ENCODE measurements around the gene ZFP36L1.

Gene ZFP36L1

GRCh38 chr14:68788275-68788995 is 4.4 kb downstream of the ZFP36L1 start:
- Histone ChIP-seq H3K9me3 (ENCODE audit: insufficient read depth, low read depth, low read length) (no peaks in the 10 kb centered on the region), H2BK5ac (ENCODE audit: low read depth, low read length, poor library complexity) (no peak overlapping the region), H2BK12ac (ENCODE audit: low read length) (no peak overlapping the region), H3K4me1 (ENCODE audit: control insufficient read depth in 1 of 2, insufficient read depth in 2 of 2, low read length in 2 of 2) (peaks cover 11 to 21% of the 10 kb centered on the region in 2 experiments), H4K8ac (ENCODE audit: low read depth, low read length) (no peak overlapping the region), H3K9ac (ENCODE audit: low read length) (no peak overlapping the region), H3K79me1 (ENCODE audit: low read length) (peaks cover 31% of the 10 kb centered on the region), H3K27me3 (ENCODE audit: insufficient read depth, low read length) (no peaks in the 10 kb centered on the region), H3K4ac (ENCODE audit: low read depth, low read length) (no peak overlapping the region), H3K4me3 (ENCODE audit: low read depth, low read length) (no peak overlapping the region), H2BK120ac (ENCODE audit: insufficient read depth, low read length, poor library complexity) (no peak overlapping the region), H3K79me2 (ENCODE audit: control insufficient read depth, insufficient read depth, low read length, poor library complexity) (peaks cover 37% of the 10 kb centered on the region), H3K18ac (ENCODE audit: low read length) (no peak overlapping the region), H3K23ac (ENCODE audit: low read length) (no peak overlapping the region), H3K4me2 (ENCODE audit: low read length) (no peak overlapping the region), H4K12ac (ENCODE audit: low read depth, low read length) (no peak overlapping the region), H3K14ac (ENCODE audit: low read length) (no peak overlapping the region), H4K91ac (ENCODE audit: low read depth, low read length) (no peak overlapping the region), H3K36me3 (ENCODE audit: control insufficient read depth in 1 of 2, insufficient read depth in 2 of 2, low read length in 2 of 2) (peaks cover 26 to 36% of the 10 kb centered on the region in 2 experiments), H2AFZ (ENCODE audit: insufficient read depth, low read length, poor library complexity) (no peak overlapping the region), H3K27ac (ENCODE audit: low read depth, low read length) (no peak overlapping the region), H2AK5ac (ENCODE audit: low read length) (no peak overlapping the region)
- no CpG with 5 or more reads among the region's 10 CpGs for WGBS (ENCODE audit: extremely low coverage, insufficient coverage, insufficient read length)
- peak in 1 of 2 donors; percentile 34 for DNase-seq

- H2AFZ ChIP-seq (ENCODE audit: insufficient read depth, low read length, poor library complexity), result no peak overlapping the region
- H2AK5ac ChIP-seq (ENCODE audit: low read length), result no peak overlapping the region
- H3K4me1 ChIP-seq (ENCODE audit: control insufficient read depth in 1 of 2, insufficient read depth in 2 of 2, low read length in 2 of 2), result peaks cover 11 to 21% of the 10 kb centered on the region in 2 experiments
- H3K36me3 ChIP-seq (ENCODE audit: control insufficient read depth in 1 of 2, insufficient read depth in 2 of 2, low read length in 2 of 2), result peaks cover 26 to 36% of the 10 kb centered on the region in 2 experiments
- H3K4ac ChIP-seq (ENCODE audit: low read depth, low read length), result no peak overlapping the region
- H3K27ac ChIP-seq (ENCODE audit: low read depth, low read length), result peak overlapping the region; percentile 21
- H3K27me3 ChIP-seq (ENCODE audit: insufficient read depth, low read length), result no peaks in the 10 kb centered on the region
- H2BK120ac ChIP-seq (ENCODE audit: insufficient read depth, low read length, poor library complexity), result no peak overlapping the region
- H3K9me3 ChIP-seq (ENCODE audit: insufficient read depth, low read depth, low read length), result no peaks in the 10 kb centered on the region
- no peak overlapping the region for H3K23ac ChIP-seq (ENCODE audit: low read length)
- peaks cover 26% of the 10 kb centered on the region for H3K79me1 ChIP-seq (ENCODE audit: low read length)
- WGBS (ENCODE audit: extremely low coverage, insufficient coverage, insufficient read length), result no CpG with 5 or more reads among the region's 15 CpGs
- no peak overlapping the region for H2BK5ac ChIP-seq (ENCODE audit: low read depth, low read length, poor library complexity)
- H3K18ac ChIP-seq (ENCODE audit: low read length), result no peak overlapping the region
- no peak overlapping the region for H2BK12ac ChIP-seq (ENCODE audit: low read length)
- no peak overlapping the region for H3K4me2 ChIP-seq (ENCODE audit: low read length)
- H4K91ac ChIP-seq (ENCODE audit: low read depth, low read length), result no peak overlapping the region
- no peak overlapping the region for H4K12ac ChIP-seq (ENCODE audit: low read depth, low read length)
- H3K4me3 ChIP-seq (ENCODE audit: low read depth, low read length), result no peak overlapping the region
- no peak overlapping the region for H3K14ac ChIP-seq (ENCODE audit: low read length)
- no peak overlapping the region for H3K9ac ChIP-seq (ENCODE audit: low read length)
- peak; percentile 76 to 79 for DNase-seq
- H4K8ac ChIP-seq (ENCODE audit: low read depth, low read length), result no peak overlapping the region
- H3K79me2 ChIP-seq (ENCODE audit: control insufficient read depth, insufficient read depth, low read length, poor library complexity), result peaks cover 31% of the 10 kb centered on the region
These were observed 5.5 kb downstream of the ZFP36L1 start for GRCh38 chr14:68787092-68787992.

GRCh38 chr14:68786491-68787091 is 6.3 kb downstream of the ZFP36L1 start:
- Histone ChIP-seq H3K23ac (ENCODE audit: low read length) (no peak overlapping the region), H4K91ac (ENCODE audit: low read depth, low read length) (no peak overlapping the region), H3K14ac (ENCODE audit: low read length) (no peak overlapping the region), H2AK5ac (ENCODE audit: low read length) (no peak overlapping the region), H3K36me3 (ENCODE audit: control insufficient read depth in 1 of 2, insufficient read depth in 2 of 2, low read length in 2 of 2) (peaks cover 24 to 35% of the 10 kb centered on the region in 2 experiments), H2BK5ac (ENCODE audit: low read depth, low read length, poor library complexity) (no peak overlapping the region), H3K79me1 (ENCODE audit: low read length) (peaks cover 19% of the 10 kb centered on the region), H4K8ac (ENCODE audit: low read depth, low read length) (no peak overlapping the region), H3K9ac (ENCODE audit: low read length) (no peak overlapping the region), H3K4me2 (ENCODE audit: low read length) (no peak overlapping the region), H3K9me3 (ENCODE audit: insufficient read depth, low read depth, low read length) (no peaks in the 10 kb centered on the region), H3K18ac (ENCODE audit: low read length) (no peak overlapping the region), H2AFZ (ENCODE audit: insufficient read depth, low read length, poor library complexity) (no peak overlapping the region), H3K4me3 (ENCODE audit: low read depth, low read length) (no peak overlapping the region), H3K4ac (ENCODE audit: low read depth, low read length) (no peak overlapping the region), H3K79me2 (ENCODE audit: control insufficient read depth, insufficient read depth, low read length, poor library complexity) (peaks cover 23% of the 10 kb centered on the region), H2BK12ac (ENCODE audit: low read length) (no peak overlapping the region), H3K27me3 (ENCODE audit: insufficient read depth, low read length) (no peaks in the 10 kb centered on the region), H3K27ac (ENCODE audit: low read depth, low read length) (peak overlapping the region; percentile 21), H3K4me1 (ENCODE audit: control insufficient read depth in 1 of 2, insufficient read depth in 2 of 2, low read length in 2 of 2) (peaks cover 11 to 21% of the 10 kb centered on the region in 2 experiments), H2BK120ac (ENCODE audit: insufficient read depth, low read length, poor library complexity) (no peak overlapping the region), H4K12ac (ENCODE audit: low read depth, low read length) (no peak overlapping the region)
- DNase-seq, result peak; percentile 79 to 81
- WGBS (ENCODE audit: extremely low coverage, insufficient coverage, insufficient read length), result no CpG with 5 or more reads among the region's 6 CpGs
